HFFc6 (cell line): ENCODE data around the gene PEX13. TPM values are rescaled to one million over a fixed set of nuclear protein-coding genes. Genes with fewer than 3 reads are reported as not detected.

Source experiments
- DNase-seq: peaks from one replicate; pipeline ENCODE4 v3.0.0-alpha.2; 2018
- H3K27ac Mint-ChIP-seq: 2 replicates; pipeline ENCODE4 v1.8.0; 2020; ENCODE audit warnings: mild to moderate bottlenecking, mixed read lengths
- H3K27me3 Mint-ChIP-seq: 2 replicates; pipeline ENCODE4 v1.8.0; 2021; ENCODE audit warnings: mild to moderate bottlenecking, moderate library complexity, mixed read lengths; ENCODE audit not compliant: insufficient read depth
- H3K36me3 Mint-ChIP-seq: 2 replicates; pipeline ENCODE4 v1.8.0; 2021; ENCODE audit warnings: low read depth, mixed read lengths
- H3K4me1 Mint-ChIP-seq: 2 replicates; pipeline ENCODE4 v1.8.0; 2020; ENCODE audit warnings: low read depth, mixed read lengths
- H3K4me3 Mint-ChIP-seq: 2 replicates; pipeline ENCODE4 v1.8.0; 2020; ENCODE audit warnings: mild to moderate bottlenecking, moderate library complexity, mixed read lengths
- H3K9me3 Mint-ChIP-seq: 2 replicates; pipeline ENCODE4 v1.8.0; 2020; ENCODE audit warnings: mild to moderate bottlenecking, mixed read lengths
- total RNA-seq, 6 experiments: library from RNA; stranded (reverse); fragmentation: NEBNext Ultra II Directional; extraction: Animal tissue kit (Norgen Biotek cat#: 25700); gene quantifications; 2 replicates in 1 of 6; 3 replicates in 5 of 6; pipeline ENCODE4 v1.2.3, GENCODE V29; 2021
- TF ChIP-seq, protein P1 (sequence below): fragments of 200-600 bp; sonication (generic); IDR thresholded peaks from 2 replicates; pipeline ENCODE4 v1.5.0; 2021; ENCODE audit warnings: antibody characterized with exemption, mild to moderate bottlenecking

Gene PEX13
- total RNA-seq, 6 experiments from 2014 or later: 21.2 to 24.1 (median 22.4) TPM

DNA sequence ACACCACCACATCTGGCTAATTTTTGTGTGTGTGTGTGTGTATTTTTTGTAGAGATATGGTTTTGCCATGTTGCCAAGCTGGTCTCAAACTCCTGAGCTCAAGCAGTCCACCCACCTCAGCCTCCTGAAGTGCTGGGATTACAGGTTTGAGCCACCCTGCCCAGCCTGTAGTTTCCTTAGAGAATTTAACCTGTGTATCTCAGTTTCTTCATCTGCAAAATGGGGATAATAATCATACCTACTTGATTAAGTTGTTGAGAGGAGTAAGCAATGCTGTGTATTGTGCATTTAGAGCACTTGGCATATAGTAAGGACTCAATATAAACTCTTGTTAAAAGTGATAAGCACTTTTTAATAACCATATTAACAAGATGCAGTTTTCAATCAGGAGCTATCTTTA is 41.9 kb downstream of the PEX13 start:
- no peak overlapping the region for H3K27ac Mint-ChIP-seq
- no peaks in the 10 kb centered on the region for H3K4me1 Mint-ChIP-seq
- H3K27me3 Mint-ChIP-seq: no peaks in the 10 kb centered on the region; the same call in 1 of the 2 replicates
- H3K4me3 Mint-ChIP-seq: no peak overlapping the region
- TF ChIP-seq, protein P1, sequence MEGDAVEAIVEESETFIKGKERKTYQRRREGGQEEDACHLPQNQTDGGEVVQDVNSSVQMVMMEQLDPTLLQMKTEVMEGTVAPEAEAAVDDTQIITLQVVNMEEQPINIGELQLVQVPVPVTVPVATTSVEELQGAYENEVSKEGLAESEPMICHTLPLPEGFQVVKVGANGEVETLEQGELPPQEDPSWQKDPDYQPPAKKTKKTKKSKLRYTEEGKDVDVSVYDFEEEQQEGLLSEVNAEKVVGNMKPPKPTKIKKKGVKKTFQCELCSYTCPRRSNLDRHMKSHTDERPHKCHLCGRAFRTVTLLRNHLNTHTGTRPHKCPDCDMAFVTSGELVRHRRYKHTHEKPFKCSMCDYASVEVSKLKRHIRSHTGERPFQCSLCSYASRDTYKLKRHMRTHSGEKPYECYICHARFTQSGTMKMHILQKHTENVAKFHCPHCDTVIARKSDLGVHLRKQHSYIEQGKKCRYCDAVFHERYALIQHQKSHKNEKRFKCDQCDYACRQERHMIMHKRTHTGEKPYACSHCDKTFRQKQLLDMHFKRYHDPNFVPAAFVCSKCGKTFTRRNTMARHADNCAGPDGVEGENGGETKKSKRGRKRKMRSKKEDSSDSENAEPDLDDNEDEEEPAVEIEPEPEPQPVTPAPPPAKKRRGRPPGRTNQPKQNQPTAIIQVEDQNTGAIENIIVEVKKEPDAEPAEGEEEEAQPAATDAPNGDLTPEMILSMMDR: no peak
- no peak for DNase-seq
- H3K36me3 Mint-ChIP-seq: peaks cover 8% of the 10 kb centered on the region
- H3K9me3 Mint-ChIP-seq: no peaks in the 10 kb centered on the region

DNA sequence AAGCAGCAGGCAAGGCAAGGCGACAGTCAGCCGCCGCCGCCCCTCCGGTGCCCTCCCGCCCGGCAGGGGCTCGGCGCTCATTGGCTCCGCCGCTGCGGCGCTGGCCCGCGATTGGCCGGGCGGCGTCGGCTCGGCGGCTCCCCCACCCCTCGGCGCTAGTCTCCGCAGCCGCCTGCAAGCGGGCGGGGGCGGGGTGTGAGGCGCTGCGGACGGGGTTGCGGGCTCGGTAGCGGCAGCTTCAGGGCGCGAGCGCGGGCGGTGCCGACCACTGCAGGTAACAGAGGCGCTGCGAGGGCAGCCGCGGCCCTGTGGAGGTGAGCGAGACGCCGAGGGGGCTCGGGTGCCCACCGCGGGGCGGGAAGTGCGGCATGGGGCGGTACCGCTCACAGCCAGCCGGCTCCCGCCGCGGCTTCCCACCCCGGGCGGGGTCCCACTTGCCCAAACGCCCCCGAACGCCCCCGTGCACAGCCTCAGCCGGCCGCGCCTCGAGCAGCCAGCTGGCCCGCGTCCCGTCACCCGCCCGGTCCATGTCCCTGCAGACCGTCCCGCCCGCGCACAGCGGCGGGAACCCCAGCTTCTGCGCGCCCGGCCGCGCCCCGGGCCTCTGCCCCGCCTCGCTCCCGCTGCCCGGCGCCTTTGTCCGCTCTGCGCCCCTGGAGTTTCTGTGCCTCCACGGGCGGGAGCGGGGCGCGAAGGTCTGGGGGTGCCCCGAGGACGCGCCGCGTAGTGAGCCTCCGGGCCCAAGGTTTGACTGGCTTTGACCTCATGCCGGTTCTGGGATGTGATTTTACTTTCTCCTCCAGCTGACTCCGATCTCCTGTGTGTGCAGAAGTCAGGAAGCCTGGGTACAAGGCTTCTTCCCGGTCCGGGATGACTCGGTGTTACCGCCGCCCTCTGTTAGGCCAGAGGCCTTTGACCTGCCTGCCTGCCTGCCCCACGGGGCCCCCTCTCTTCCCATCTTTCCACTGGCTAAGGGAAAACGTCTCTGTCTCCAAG is 48.5 kb downstream of the PEX13 start, which contains the start of gene SANBR:
TSS of gene SANBR (plus strand) at position 158 of the 996 bp plus-strand sequence. CDS start 4,480 bp downstream, outside the sequence.
- H3K4me1 Mint-ChIP-seq: peaks cover 32% of the 10 kb centered on the region
- H3K36me3 Mint-ChIP-seq: no peaks in the 10 kb centered on the region
- no peaks in the 10 kb centered on the region; the same call in none of the 2 replicates for H3K27me3 Mint-ChIP-seq
- peak within 1 kb of the TSS; percentile 85 for H3K27ac Mint-ChIP-seq
- DNase-seq: peak; percentile 70
- peak within 1 kb of the TSS; percentile 96 for H3K4me3 Mint-ChIP-seq
- TF ChIP-seq, protein P1: no peak
- no peaks in the 10 kb centered on the region for H3K9me3 Mint-ChIP-seq

DNA sequence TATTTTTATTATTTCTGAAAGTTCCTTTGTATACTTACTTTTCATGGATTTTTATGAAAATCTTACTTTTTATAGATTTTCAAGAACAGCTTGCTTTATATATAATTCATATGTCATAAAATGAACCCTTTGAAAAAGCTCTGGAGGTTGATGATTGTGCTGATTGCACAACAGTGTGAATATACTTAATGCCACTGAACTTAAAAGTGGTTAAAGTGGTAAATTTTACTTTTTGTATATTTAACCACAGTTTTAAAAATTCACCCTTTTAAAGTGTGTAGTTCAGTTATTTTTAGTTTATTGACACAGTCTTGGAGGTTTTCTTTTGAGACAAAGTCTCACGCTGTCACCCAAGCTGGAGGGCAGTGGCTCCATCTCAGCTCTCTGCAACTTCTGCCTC is 56.6 kb downstream of the PEX13 start:
- peaks cover 19% of the 10 kb centered on the region; the same call in 1 of the 2 replicates for H3K36me3 Mint-ChIP-seq
- H3K4me1 Mint-ChIP-seq: no peaks in the 10 kb centered on the region; the same call in 1 of the 2 replicates
- no peak overlapping the region for H3K4me3 Mint-ChIP-seq
- TF ChIP-seq, protein P1: no peak
- H3K27me3 Mint-ChIP-seq: no peaks in the 10 kb centered on the region
- no peak for DNase-seq
- H3K27ac Mint-ChIP-seq: no peak overlapping the region
- no peaks in the 10 kb centered on the region for H3K9me3 Mint-ChIP-seq

DNA sequence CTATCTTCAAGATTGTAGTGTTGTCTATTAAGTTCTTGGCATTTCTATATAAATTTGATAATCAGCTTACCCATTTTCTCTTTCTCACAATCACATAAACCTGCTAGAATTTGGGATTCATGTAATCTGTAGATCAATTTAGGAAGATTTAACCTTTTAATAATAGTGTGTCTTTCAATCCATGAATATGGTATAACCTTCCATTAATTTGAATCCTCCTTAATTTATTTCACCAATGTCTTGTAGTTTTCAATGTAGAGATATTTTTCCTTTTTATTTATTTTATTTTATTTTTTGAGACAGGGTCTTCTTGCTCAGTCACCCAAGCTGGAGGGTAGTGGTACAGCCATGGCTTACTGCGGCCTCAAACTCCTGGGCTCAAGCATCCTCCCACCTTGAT is 68.4 kb downstream of the PEX13 start:
- TF ChIP-seq, protein P1: no peak
- H3K36me3 Mint-ChIP-seq: peaks cover 20% of the 10 kb centered on the region
- no peak for DNase-seq
- no peak overlapping the region for H3K4me3 Mint-ChIP-seq
- H3K27ac Mint-ChIP-seq: no peak overlapping the region
- no peaks in the 10 kb centered on the region for H3K9me3 Mint-ChIP-seq
- no peaks in the 10 kb centered on the region for H3K4me1 Mint-ChIP-seq
- no peaks in the 10 kb centered on the region for H3K27me3 Mint-ChIP-seq

DNA sequence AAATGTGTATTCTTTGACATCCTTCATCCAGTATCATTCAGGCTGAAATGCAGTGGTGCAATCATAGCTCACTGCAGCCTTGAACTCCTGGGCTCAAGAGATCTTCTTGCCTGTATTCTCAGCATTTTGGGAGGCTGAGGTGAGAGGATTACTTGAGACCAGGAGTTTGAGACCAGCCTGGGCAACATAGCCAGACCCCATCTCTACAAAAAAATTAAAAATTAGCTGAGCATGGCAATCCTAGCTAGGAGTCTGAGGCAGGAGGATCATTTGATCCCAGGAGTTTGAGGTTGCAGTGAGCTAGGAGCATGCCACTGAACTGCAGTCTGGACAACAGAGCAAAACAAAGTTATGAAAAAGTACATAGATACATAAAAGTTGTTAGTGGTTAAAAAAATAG is 72.3 kb downstream of the PEX13 start:
- no peaks in the 10 kb centered on the region for H3K9me3 Mint-ChIP-seq
- H3K4me1 Mint-ChIP-seq: no peaks in the 10 kb centered on the region
- H3K27me3 Mint-ChIP-seq: no peaks in the 10 kb centered on the region
- peaks cover 15% of the 10 kb centered on the region for H3K36me3 Mint-ChIP-seq
- TF ChIP-seq, protein P1: no peak
- H3K27ac Mint-ChIP-seq: no peak overlapping the region
- no peak for DNase-seq
- H3K4me3 Mint-ChIP-seq: no peak overlapping the region
